Measurements from ENCODE around the gene GIN1. TPM values are rescaled to one million over a fixed set of nuclear protein-coding genes. Genes with fewer than 3 reads are reported as not detected.

Gene GIN1
- total RNA-seq, 2 experiments from 2014 or later: 2.7 to 2.9 TPM

DNA sequence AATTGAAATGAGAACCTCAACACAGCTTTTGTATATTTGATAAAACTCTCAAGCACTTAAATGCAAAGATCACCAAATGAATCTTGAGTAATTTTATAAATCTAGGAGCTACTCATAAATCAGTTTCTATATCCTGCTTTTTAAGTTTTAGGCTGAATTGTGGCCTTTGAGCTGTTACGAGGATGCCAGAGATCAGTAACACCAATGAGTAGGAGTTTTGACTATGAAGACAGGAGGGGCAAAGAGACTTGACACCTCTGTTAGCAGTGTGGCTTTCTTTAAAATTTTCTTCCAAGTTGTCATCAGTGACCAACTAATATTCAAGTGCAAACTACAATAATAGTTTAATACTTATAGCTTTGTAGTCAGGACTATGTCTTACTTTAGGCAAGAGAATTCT, 12.7 kb upstream of the GIN1 start:
- Mint-ChIP-seq H3K9me3 (no peaks in the 10 kb centered on the region), H3K27me3 (no peaks in the 10 kb centered on the region), H3K4me1 (ENCODE audit: low read depth) (peaks cover 57% of the 10 kb centered on the region), H3K4me3 (no peak overlapping the region), H3K36me3 (ENCODE audit: low read depth) (peaks cover 44% of the 10 kb centered on the region), H3K27ac (peak overlapping the region; percentile 55)
- Histone ChIP-seq H3K4me1 (ENCODE audit: insufficient read depth, low read length) (no peaks in the 10 kb centered on the region), H3K36me3 (ENCODE audit: insufficient read depth, low read length) (peaks cover 9% of the 10 kb centered on the region), H3K9me3 (ENCODE audit: control insufficient read depth in 1 of 2, insufficient read depth in 1 of 2, low read length in 2 of 2) (no peaks in the 10 kb centered on the region), H3K27ac (ENCODE audit: low read depth in 1 of 2, low read length in 2 of 2) (no peak overlapping the region), H3K4me3 (ENCODE audit: low read length) (no peak overlapping the region), H3K27me3 (ENCODE audit: control insufficient read depth in 1 of 2, insufficient read depth in 2 of 2, low read length in 2 of 2) (no peaks in the 10 kb centered on the region)
- TF ChIP-seq CTCF (IDR thresholded peaks at IDR 0.05): no peak
- no peak for DNase-seq
- no peak for ATAC-seq (ENCODE audit: poor library complexity)
- intact Hi-C loops (cut with DNase I, micrococcal nuclease): no loop called here
- CTCF ChIA-PET: interaction anchor here (1.2 kb wide), 1 partner anchor 13 kb away, joined by 3 read pairs; the partner anchor contains the start of genes GIN1 and PPIP5K2
- POLR2A ChIA-PET: interaction anchor here (1.7 kb wide), 1 partner anchor 13 kb away, joined by 11 read pairs; the partner anchor contains the start of genes GIN1 and PPIP5K2

- H3K27me3 ChIP-seq (ENCODE audit: control insufficient read depth in 1 of 2, insufficient read depth in 2 of 2, low read length in 2 of 2): no peaks in the 10 kb centered on the region
- no peak overlapping the region for H3K27ac Mint-ChIP-seq
- peaks cover 6% of the 10 kb centered on the region for H3K36me3 ChIP-seq (ENCODE audit: insufficient read depth, low read length)
- H3K9me3 Mint-ChIP-seq: no peaks in the 10 kb centered on the region
- H3K9me3 ChIP-seq (ENCODE audit: control insufficient read depth in 1 of 2, insufficient read depth in 1 of 2, low read length in 2 of 2): no peaks in the 10 kb centered on the region
- H3K4me3 ChIP-seq (ENCODE audit: low read length): no peak overlapping the region
- DNase-seq (no peak), ATAC-seq (ENCODE audit: poor library complexity) (no peak)
- no peaks in the 10 kb centered on the region for H3K27me3 Mint-ChIP-seq
- POLR2A ChIA-PET: interaction anchor here (2.5 kb wide), 1 partner anchor 8 kb away, joined by 12 read pairs; the partner anchor contains the start of genes GIN1 and PPIP5K2
- no peaks in the 10 kb centered on the region for H3K4me1 ChIP-seq (ENCODE audit: insufficient read depth, low read length)
- H3K27ac ChIP-seq (ENCODE audit: low read depth in 1 of 2, low read length in 2 of 2): no peak overlapping the region
- no peak overlapping the region for H3K4me3 Mint-ChIP-seq
- no peak for TF ChIP-seq CTCF (IDR thresholded peaks at IDR 0.05)
- intact Hi-C loops (cut with DNase I, micrococcal nuclease): no loop called here
- CTCF ChIA-PET: interaction anchor here (0.8 kb wide), 1 partner anchor 11 kb away, joined by 3 read pairs; no protein-coding TSS in a partner anchor
- H3K4me1 Mint-ChIP-seq (ENCODE audit: low read depth): peaks cover 78% of the 10 kb centered on the region
- H3K36me3 Mint-ChIP-seq (ENCODE audit: low read depth): peaks cover 22% of the 10 kb centered on the region
Measured at GRCh38 chr5:103128202-103128601, 8.3 kb upstream of the GIN1 start.

GRCh38 chr5:103127292-103127817, 7.4 kb upstream of the GIN1 start:
- Mint-ChIP-seq H3K9me3 (no peaks in the 10 kb centered on the region), H3K27ac (no peak overlapping the region), H3K27me3 (no peaks in the 10 kb centered on the region), H3K4me3 (no peak overlapping the region), H3K4me1 (ENCODE audit: low read depth) (peaks cover 78% of the 10 kb centered on the region), H3K36me3 (ENCODE audit: low read depth) (peaks cover 24% of the 10 kb centered on the region)
- CTCF ChIA-PET: interaction anchor here (1.6 kb wide), 1 partner anchor 12 kb away, joined by 6 read pairs; no protein-coding TSS in a partner anchor
- H3K4me3 ChIP-seq (ENCODE audit: low read length): no peak overlapping the region
- intact Hi-C loops (cut with DNase I, micrococcal nuclease): no loop called here
- H3K4me1 ChIP-seq (ENCODE audit: insufficient read depth, low read length): peaks cover 5% of the 10 kb centered on the region
- no peaks in the 10 kb centered on the region for H3K9me3 ChIP-seq (ENCODE audit: control insufficient read depth in 1 of 2, insufficient read depth in 1 of 2, low read length in 2 of 2)
- ATAC-seq (ENCODE audit: poor library complexity): no peak
- DNase-seq: no peak
- H3K36me3 ChIP-seq (ENCODE audit: insufficient read depth, low read length): peaks cover 6% of the 10 kb centered on the region
- H3K27me3 ChIP-seq (ENCODE audit: control insufficient read depth in 1 of 2, insufficient read depth in 2 of 2, low read length in 2 of 2): no peaks in the 10 kb centered on the region
- POLR2A ChIA-PET: no interaction called here
- no peak for TF ChIP-seq CTCF (IDR thresholded peaks at IDR 0.05)
- H3K27ac ChIP-seq (ENCODE audit: low read depth in 1 of 2, low read length in 2 of 2): no peak overlapping the region
